ENCODE measurements around the gene BMPR1B.

Gene BMPR1B

DNA sequence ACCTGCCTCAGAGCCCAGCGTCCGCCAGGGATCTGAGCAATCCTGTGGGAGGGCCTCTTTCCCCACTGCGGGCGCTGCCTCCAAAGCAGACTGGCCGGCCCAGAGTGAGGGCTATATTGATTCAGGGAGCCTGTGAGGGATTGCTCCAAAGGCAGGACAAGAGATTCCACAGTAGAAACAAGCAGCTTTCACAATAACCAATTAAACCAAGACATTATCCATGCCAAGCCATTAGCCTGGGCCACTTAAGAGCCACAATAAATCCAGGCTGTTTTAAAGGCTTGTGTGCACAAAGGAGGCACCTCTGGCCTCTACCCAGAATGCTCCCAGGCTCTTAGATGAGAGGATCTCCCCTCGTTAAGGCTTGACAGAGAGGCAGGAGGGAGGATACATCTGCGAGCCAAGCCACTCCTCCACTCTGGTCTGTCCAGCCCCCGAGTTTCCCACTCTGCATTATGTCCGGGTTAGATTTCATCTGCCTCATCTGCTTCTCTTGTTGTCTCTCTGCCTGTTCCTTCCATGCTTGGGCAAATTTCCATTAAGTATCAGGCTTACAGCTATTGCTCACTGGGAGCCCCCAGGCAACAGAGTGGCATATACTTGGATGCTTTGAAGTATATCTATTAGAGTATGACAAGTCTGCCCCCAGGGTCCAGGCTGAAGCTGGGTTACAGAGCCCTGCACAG, 433.1 kb downstream of the BMPR1B start:
- H3K4me3 ChIP-seq (ENCODE audit: low read depth, low read length) = no peak overlapping the region
- no peak for DNase-seq (ENCODE audit: low read depth)
- TF ChIP-seq, protein P1, sequence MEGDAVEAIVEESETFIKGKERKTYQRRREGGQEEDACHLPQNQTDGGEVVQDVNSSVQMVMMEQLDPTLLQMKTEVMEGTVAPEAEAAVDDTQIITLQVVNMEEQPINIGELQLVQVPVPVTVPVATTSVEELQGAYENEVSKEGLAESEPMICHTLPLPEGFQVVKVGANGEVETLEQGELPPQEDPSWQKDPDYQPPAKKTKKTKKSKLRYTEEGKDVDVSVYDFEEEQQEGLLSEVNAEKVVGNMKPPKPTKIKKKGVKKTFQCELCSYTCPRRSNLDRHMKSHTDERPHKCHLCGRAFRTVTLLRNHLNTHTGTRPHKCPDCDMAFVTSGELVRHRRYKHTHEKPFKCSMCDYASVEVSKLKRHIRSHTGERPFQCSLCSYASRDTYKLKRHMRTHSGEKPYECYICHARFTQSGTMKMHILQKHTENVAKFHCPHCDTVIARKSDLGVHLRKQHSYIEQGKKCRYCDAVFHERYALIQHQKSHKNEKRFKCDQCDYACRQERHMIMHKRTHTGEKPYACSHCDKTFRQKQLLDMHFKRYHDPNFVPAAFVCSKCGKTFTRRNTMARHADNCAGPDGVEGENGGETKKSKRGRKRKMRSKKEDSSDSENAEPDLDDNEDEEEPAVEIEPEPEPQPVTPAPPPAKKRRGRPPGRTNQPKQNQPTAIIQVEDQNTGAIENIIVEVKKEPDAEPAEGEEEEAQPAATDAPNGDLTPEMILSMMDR (IDR thresholded peaks at IDR 0.05; ENCODE audit: insufficient read depth, low read depth, low read length, missing control alignments) = no peak

GRCh38 chr4:95191537-95191936, 433.8 kb downstream of the BMPR1B start:
- no peak for DNase-seq (ENCODE audit: low read depth)
- no peak overlapping the region for H3K4me3 ChIP-seq (ENCODE audit: low read depth, low read length)
- TF ChIP-seq, protein P1 (IDR thresholded peaks at IDR 0.05; ENCODE audit: insufficient read depth, low read depth, low read length, missing control alignments) = no peak

- no peak overlapping the region for H3K4me3 ChIP-seq (ENCODE audit: low read depth, low read length)
- TF ChIP-seq, protein P1 (IDR thresholded peaks at IDR 0.05; ENCODE audit: insufficient read depth, low read depth, low read length, missing control alignments) = no peak
- no peak for DNase-seq (ENCODE audit: low read depth)
Measured at GRCh38 chr4:95193391-95194224, 435.9 kb downstream of the BMPR1B start.

GRCh38 chr4:95197353-95197752, 439.6 kb downstream of the BMPR1B start:
- TF ChIP-seq, protein P1 (IDR thresholded peaks at IDR 0.05; ENCODE audit: insufficient read depth, low read depth, low read length, missing control alignments) = no peak
- no peak overlapping the region for H3K4me3 ChIP-seq (ENCODE audit: low read depth, low read length)
- DNase-seq (ENCODE audit: low read depth) = no peak

DNA sequence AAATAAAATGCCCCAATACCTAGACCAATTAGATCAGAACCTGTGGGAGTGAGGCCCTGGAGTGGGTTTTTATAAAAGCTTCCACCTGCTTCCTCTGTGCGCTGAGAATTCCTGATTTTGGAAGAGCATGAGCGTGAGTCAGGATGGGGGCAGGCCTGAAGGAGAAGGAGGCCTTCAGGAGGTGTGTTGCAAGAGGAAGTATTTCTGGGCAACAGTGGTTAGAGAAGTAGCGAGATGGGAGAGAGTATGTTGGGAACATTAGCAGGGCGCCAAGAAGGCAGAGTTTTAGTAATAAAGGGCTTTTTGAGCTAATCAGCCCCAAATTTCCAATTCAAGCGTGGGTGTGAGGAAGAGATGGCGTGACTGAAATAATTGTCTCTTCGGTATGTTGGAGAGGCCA, 441.2 kb downstream of the BMPR1B start:
- TF ChIP-seq, protein P1 (IDR thresholded peaks at IDR 0.05; ENCODE audit: insufficient read depth, low read depth, low read length, missing control alignments) = no peak
- no peak for DNase-seq (ENCODE audit: low read depth)
- no peak overlapping the region for H3K4me3 ChIP-seq (ENCODE audit: low read depth, low read length)

DNA sequence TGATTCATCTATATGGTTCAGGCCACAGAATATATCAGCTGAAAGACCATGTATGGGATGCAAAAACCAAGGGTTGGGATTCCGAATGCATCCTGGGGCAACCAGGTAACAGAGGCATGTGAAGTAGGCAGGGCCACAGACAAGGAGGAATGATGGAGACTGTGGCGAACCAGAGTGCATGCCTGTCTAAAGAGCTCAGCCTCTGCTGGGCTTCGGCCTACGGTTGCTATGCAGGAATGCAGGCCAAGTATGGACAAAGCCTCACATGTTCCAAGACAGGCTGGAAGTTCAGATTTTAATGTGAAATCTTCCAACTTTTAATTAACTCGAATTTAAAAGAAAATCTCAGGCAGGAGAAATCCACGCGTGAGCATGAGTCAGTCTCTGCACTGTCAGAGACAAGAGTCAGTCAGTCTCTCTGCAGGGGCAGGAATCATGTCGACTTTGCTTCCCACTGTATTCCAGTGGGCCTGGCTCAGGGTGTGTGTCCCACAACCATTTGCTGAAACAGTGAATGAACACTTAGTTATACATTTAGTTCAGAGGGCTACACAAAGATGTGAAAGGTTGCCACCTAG, 446.6 kb downstream of the BMPR1B start:
- H3K4me3 ChIP-seq (ENCODE audit: low read depth, low read length) = no peak overlapping the region
- TF ChIP-seq, protein P1 (IDR thresholded peaks at IDR 0.05; ENCODE audit: insufficient read depth, low read depth, low read length, missing control alignments) = no peak
- no peak for DNase-seq (ENCODE audit: low read depth)

All from GM12865 (cell line).